GM12892 (cell line): ENCODE results near the gene MAG.

Source experiments
- POLR2A ChIP-seq: IDR thresholded peaks from 2 replicates; pipeline ENCODE4 v1.6.1; 2011; ENCODE audit warnings: low read depth, low read length, control low read depth
- POLR2AphosphoS5 ChIP-seq: IDR thresholded peaks from 2 replicates; pipeline ENCODE4 v1.6.1; 2011; ENCODE audit warnings: low read depth, low read length, control low read depth

DNA sequence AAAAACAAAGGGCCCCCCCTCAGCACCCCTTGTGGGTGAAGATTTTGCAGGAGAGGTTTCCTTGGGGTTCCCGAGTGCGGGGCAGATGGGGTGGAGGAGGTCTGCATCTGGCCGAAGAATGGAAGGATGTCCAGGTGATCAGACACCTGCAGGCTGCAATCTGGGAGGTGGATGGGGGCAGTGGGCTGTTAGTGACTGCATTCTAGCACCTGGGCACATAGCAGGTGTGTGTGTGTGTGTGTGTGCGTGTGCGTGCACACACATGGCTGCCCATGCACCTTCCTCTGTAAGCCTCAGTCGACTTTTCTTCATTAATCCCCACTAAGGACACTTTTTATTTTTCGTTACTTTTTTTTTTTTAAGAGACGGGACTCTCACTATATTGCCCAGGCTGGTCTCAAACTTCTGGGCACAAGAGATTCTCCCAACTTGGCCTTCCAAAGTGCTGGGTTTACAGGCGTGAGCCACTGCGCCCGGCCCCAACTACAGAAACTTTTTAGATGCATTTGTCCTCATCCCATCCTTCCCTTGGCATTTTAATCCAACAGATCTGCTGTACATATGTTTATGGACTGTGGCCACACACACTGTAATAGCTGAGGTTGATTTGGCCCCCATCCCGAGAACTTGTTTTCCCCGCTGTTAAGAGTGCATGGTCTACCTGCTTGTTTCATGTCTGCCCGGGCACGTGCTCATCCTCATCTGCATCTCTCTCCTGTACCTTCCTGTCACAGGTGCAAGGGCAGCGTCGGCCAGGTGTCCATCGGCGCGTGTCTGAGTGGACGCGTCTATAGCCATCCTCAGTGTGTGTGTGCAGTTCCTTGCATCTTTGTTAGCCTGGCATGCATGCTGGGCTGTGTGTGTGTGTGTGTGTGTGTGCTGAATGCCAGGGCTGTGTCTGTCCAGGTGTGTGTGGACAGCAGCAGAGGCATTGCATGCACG lies 731 bp downstream of the MAG start:
- TF ChIP-seq POLR2A (no peak), POLR2AphosphoS5 (no peak)
